AG09319 (cell line): ENCODE results near the gene ASB5.

Experiments
- DNase-seq: peaks from one replicate; pipeline ENCODE4 v3.0.0-alpha.2; 2010; ENCODE audit warnings: low read depth; ENCODE audit errors: extremely low read depth
- CTCF ChIP-seq: IDR thresholded peaks from 2 replicates; pipeline ENCODE4 v1.5.1; 2011; ENCODE audit warnings: low read depth, mild to moderate bottlenecking, inconsistent platforms, low read length, moderate library complexity

The ASB5 gene, protein sequence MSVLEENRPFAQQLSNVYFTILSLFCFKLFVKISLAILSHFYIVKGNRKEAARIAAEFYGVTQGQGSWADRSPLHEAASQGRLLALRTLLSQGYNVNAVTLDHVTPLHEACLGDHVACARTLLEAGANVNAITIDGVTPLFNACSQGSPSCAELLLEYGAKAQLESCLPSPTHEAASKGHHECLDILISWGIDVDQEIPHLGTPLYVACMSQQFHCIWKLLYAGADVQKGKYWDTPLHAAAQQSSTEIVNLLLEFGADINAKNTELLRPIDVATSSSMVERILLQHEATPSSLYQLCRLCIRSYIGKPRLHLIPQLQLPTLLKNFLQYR

GRCh38 chr4:176268963-176269362 is at the start of gene ASB5:
Gene ASB5 (minus strand): TSS chr4:176269222. CDS start chr4:176269108, 114 bp downstream.
- no peak for DNase-seq
- no peak for TF ChIP-seq CTCF

DNA sequence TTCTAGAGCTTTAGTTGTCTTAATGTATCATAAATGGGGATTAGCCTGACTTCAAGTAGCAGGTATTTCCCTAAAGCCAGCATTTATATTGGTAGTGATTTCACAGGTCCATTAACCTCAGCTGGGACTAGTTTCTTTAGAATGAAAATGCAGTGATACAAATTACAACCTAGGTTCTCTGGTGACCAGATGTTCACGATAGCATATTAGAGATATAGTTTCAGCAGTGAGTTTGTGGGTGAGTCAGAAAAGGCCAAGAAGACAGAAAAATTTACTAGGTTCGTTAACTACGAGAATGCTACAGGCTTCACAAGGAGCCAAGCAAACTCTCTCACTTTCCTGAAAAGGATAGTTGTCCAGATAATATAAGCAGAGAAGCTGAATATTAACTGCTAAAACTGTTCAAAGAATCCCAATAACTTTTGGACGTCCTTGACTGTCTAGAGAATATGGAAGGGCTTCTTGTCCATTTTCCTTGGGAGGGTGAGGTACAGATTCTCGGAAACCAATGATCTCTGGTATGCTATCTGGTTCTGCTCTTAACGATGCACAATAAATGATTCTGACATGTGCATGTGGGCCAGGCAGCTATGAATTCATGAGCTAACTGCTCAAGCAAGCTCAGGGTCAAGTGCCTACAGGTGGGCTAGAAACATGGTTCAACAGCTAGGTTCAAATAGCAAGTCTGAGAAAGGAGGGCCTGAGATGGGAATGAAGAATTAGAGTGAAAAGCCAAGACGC is 44.7 kb upstream of the ASB5 start:
- no peak for DNase-seq
- TF ChIP-seq CTCF: no peak

DNA sequence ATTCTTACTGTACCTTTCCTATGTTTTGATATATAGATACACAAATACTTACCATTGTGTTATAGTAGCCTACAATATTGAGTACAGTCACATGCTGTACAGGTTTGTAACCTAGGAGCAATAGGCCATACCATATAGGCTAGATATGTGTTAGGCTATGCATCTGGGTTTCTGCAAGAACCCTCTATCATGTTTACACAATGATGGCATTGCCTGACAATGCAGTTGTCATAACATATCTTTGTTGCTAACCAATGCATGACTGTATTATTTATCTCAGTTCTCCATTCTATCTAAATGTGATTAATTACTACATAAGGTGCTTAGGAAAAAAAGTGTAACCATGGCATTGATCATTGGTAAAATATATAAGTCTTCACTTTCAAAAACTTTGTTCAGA is 40.8 kb upstream of the ASB5 start:
- DNase-seq: no peak
- TF ChIP-seq CTCF: no peak

DNA sequence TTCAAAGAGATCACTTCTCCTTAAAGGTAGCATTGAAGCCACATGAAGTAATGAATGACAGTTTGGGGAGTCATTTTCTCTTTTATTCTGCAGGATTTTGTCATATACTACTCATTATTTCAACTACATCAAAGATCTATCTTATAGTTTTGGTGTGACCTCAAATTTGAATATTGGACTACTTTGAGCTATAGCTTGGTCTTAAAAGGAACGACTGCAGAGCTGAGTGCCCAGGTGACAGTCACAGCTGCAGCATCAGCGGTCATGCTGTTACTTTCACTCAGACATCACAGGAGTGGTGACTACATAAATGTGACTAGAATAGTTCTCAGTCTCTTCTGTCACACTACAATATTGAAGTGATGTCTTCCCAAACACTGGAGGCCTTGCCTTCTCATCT is 40.0 kb upstream of the ASB5 start:
- no peak for DNase-seq
- TF ChIP-seq CTCF: no peak

DNA sequence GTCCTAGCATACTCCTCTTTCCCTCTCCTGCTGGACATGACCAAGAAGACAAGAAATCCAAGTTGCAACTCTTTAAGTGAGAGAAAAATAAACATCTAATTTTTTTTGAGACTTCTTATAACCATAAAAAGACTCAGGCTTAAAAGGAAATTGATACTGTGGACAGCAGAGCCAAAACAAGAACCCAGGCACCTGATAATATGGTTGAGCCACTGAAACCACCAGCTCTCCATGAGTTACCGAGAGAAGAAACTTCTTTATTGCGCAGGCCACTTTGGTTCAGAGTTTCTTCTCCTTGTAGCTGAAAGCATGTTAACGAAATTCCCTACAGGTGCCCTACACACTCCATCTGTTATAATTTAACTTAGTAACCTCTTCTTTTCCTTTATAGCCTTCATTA is 39.4 kb upstream of the ASB5 start:
- no peak for TF ChIP-seq CTCF

GRCh38 chr4:176307666-176307930 is 38.6 kb upstream of the ASB5 start:
- DNase-seq: no peak
- no peak for TF ChIP-seq CTCF

More for the DNA sequence above, 39.4 kb upstream of the ASB5 start:
- no peak for DNase-seq

DNA sequence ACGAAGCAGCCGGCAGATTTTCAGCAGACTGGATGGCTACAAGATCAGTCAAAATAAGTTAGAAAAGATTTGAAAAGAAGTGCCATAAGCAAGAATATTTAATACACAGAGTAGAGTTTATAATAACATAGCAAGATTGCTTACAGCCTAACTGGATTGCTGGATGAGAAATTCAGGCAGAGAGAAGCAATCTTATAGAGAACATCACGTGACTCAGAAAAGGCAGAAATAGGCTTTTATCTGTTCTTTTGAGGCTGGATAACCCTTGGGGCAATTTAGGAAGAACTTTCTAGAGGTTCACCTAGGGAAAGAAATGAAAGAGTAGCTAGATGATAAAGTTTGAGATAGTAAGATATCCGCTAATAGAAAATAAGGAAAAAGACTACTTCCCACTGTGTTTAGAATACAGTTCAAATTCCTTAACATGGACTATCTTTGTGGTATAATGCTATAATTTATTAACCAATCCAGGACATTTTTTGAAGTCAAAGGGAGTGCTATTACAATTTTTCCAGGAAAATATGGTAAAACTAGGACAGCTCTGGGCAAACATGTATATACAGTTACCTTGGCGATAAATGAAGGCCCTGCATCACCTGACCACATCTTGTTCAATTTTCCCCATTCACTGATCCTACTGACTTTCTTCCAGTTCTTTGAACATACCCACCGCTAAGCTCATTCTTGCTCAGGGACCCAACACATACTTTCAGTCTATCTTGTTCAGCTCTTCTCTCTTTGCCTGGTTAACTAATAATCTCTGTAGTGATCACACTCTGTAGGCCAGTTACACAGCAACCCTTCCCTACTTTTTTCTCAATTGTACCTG is 38.0 kb upstream of the ASB5 start:
- DNase-seq: no peak
- no peak for TF ChIP-seq CTCF
